ENCODE results near the gene FAM149A.

FAM149A gene

DNA sequence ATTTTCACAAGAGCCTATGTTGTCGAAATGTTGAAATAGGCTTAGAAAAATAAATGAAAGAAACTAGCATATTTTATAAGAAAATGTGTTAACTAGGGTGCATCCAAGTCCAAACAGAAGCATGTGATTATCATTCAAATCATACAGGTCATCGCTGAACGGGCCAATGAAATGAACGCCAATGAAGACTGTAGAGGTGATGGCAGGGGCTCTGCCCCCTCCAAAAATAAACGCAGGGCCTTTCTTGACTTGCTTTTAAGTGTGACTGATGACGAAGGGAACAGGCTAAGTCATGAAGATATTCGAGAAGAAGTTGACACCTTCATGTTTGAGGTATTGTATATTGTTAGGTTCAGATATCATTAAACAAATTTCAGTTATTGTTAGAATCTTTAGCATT, 96.5 kb downstream of the FAM149A start:
- TF ChIP-seq, protein P1, sequence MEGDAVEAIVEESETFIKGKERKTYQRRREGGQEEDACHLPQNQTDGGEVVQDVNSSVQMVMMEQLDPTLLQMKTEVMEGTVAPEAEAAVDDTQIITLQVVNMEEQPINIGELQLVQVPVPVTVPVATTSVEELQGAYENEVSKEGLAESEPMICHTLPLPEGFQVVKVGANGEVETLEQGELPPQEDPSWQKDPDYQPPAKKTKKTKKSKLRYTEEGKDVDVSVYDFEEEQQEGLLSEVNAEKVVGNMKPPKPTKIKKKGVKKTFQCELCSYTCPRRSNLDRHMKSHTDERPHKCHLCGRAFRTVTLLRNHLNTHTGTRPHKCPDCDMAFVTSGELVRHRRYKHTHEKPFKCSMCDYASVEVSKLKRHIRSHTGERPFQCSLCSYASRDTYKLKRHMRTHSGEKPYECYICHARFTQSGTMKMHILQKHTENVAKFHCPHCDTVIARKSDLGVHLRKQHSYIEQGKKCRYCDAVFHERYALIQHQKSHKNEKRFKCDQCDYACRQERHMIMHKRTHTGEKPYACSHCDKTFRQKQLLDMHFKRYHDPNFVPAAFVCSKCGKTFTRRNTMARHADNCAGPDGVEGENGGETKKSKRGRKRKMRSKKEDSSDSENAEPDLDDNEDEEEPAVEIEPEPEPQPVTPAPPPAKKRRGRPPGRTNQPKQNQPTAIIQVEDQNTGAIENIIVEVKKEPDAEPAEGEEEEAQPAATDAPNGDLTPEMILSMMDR (conservative IDR thresholded peaks at IDR 0.05; ENCODE audit: low read length), result no peak
- no peak for DNase-seq (ENCODE audit: low read depth)
- no peak overlapping the region for H3K4me3 ChIP-seq (ENCODE audit: low read length)

DNA sequence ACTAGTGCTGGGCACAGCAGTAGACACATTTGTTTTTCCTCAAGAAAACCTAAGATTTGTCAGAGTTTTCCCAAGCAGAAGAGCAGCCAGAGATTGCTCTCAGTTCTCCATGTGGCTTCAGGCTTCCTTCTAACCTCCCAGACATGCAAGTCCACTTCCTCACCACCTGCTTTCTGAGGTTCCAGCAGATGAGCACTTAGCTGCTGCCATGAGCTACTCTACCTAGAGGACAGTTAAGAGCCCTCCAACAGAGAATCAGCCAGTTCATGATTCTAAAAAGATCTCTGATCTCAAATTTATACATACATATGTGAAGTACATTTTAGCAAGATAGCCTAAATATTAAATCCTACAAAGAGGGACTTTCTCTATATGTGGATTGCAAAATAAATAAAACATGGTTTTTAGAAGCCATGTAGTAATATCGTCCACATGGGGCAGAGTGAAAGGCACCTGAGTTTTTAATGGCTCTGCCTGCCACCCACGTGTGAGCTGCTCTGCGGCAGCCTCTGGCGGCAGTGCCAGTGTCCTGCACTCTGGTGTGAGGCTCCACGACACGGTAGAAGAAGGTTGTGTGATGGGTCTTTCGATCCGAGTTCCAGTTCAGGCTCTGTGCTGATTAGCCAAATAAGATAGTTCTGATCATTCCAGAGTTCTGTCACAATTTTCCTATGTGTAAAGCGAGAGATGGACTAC, 97.2 kb downstream of the FAM149A start:
- DNase-seq (ENCODE audit: low read depth), result peak; percentile 25
- no peak overlapping the region for H3K4me3 ChIP-seq (ENCODE audit: low read length)
- TF ChIP-seq, protein P1 (conservative IDR thresholded peaks at IDR 0.05; ENCODE audit: low read length), result peak; percentile 75

DNA sequence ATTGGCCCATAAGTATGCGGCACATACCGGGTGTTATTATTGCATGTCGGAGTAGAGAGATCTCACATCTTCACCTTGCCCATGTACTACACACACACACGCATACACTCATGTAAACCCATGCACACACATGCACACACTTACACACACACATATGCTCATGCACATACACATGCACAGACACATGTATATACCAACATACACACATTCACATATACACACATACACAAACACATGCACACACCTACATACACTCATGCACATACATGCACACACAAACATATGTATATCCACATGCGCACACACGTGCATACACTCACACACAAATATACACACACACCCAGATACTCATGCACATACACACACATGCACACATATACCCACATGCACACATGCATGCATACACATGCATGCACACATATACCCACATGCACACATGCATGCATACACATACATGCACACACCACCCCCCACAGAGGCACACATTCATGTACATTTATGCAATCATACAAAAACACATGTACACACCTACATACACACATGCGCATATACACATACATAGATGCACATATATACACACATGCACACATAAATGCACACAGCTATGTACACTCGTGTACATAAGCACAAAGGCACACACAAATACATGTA, 98.1 kb downstream of the FAM149A start:
- no peak overlapping the region for H3K4me3 ChIP-seq (ENCODE audit: low read length)
- DNase-seq (ENCODE audit: low read depth), result no peak
- TF ChIP-seq, protein P1 (conservative IDR thresholded peaks at IDR 0.05; ENCODE audit: low read length), result no peak

DNA sequence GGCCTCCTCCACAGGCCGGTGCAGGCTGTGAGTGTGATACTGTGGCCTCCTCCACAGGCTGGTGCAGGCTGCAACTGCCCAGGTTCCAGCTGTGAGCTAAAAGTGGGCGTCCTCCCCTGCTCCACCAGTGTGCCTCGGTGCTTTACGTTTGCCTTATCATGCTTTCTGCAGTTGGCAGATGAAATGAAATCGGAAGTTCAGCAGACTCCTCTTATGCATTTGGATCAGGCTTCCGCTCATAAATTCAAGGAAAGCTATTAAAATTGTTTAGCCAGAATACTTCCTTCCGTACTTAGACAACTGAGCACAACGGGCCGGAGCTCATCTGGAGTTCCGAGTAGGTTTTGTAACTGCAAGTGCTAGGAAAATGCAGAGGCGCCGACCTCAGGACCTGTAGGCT, 98.9 kb downstream of the FAM149A start:
- TF ChIP-seq, protein P1 (conservative IDR thresholded peaks at IDR 0.05; ENCODE audit: low read length), result no peak
- peak; percentile 5 for DNase-seq (ENCODE audit: low read depth)
- no peak overlapping the region for H3K4me3 ChIP-seq (ENCODE audit: low read length)

DNA sequence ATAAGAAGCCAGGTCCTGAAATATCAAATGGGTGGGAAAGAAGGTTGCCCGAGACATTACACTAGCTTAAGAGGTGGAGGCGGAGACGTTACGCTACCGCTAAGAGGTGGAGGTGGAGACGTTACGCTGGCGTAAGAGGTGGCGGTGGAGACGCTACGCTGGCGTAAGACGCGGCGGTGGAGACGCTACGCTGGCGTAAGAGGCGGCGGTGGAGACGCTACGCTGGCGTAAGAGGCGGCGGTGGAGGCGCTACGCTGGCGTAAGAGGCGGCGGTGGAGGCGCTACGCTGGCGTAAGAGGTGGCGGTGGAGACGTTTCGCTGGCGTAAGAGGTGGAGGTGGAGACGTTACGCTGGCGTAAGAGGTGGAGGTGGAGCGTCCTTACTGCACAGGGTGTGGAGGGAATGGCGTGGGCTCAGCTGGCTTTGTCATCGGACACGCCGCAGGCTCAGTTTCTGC, 99.6 kb downstream of the FAM149A start:
- no peak for DNase-seq (ENCODE audit: low read depth)
- TF ChIP-seq, protein P1 (conservative IDR thresholded peaks at IDR 0.05; ENCODE audit: low read length), result no peak
- H3K4me3 ChIP-seq (ENCODE audit: low read length), result peak overlapping the region; percentile 18; the same call in 1 of the 2 replicates

DNA sequence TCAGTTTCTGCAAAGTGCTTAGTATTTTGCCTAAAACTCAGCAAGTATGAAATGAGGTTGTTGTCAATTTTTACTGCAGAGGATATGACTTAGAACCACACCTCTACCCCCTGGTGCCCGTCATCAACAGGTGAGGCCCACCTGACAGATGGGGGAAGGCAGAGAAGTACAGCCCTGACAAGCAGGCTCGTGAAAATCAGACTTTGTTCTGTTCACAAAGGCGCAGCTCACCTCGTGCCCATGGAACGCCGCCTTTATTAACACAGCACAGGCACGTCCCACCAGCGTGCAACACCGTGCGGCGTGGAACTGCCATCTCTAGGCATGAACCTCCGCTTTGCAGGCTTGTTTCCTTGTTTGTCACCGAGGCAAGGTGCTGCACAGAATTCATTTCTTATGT, 100.2 kb downstream of the FAM149A start:
- H3K4me3 ChIP-seq (ENCODE audit: low read length), result no peak overlapping the region

More for the DNA sequence above, 100.2 kb downstream of the FAM149A start:
- TF ChIP-seq, protein P1 (conservative IDR thresholded peaks at IDR 0.05; ENCODE audit: low read length), result no peak
- DNase-seq (ENCODE audit: low read depth), result no peak

All from AG10803 (cell line).